Neural crest cell (in vitro differentiated cells): ENCODE results near the gene HSP90B1. TPM values are rescaled to one million over a fixed set of nuclear protein-coding genes. Genes with fewer than 3 reads are reported as not detected.

Experiments
- DNase-seq: peaks from one replicate; pipeline ENCODE4 v3.0.0; 2021; ENCODE audit warnings: low read depth, mixed read lengths, low spot score
- H3K27ac Mint-ChIP-seq: one replicate; pipeline ENCODE4 v1.8.0; 2021; ENCODE audit warnings: mild to moderate bottlenecking, mixed read lengths; ENCODE audit not compliant: unreplicated experiment
- H3K27me3 Mint-ChIP-seq: 2 replicates; pipeline ENCODE4 v1.8.0; 2021; ENCODE audit warnings: low read depth, mild to moderate bottlenecking, mixed read lengths
- H3K36me3 Mint-ChIP-seq: 2 replicates; pipeline ENCODE4 v1.8.0; 2021; ENCODE audit warnings: low read depth, mild to moderate bottlenecking, mixed read lengths
- H3K4me1 Mint-ChIP-seq: 2 replicates; pipeline ENCODE4 v1.8.0; 2021; ENCODE audit warnings: mixed read lengths
- H3K4me3 Mint-ChIP-seq: one replicate; pipeline ENCODE4 v1.8.0; 2021; ENCODE audit warnings: mild to moderate bottlenecking, mixed read lengths
- H3K9me3 Mint-ChIP-seq: 2 replicates; pipeline ENCODE4 v1.8.0; 2021; ENCODE audit warnings: mixed read lengths
- CTCF ChIP-seq: fragments of 200-600 bp; sonication (generic); conservative IDR thresholded peaks from 2 replicates; pipeline ENCODE4 v1.5.0; 2021; ENCODE audit warnings: antibody characterized with exemption, mild to moderate bottlenecking
- total RNA-seq: library from RNA; stranded (reverse); gene quantifications from 2 replicates; pipeline ENCODE4 v1.2.1, GENCODE V29; 2021

The HSP90B1 gene
- total RNA-seq, 1 donor from 2014 or later = 566 TPM

GRCh38 chr12:103913100-103913499 lies 17.1 kb upstream of the HSP90B1 start:
- H3K27ac Mint-ChIP-seq = no peak overlapping the region
- peaks cover 7% of the 10 kb centered on the region for H3K36me3 Mint-ChIP-seq
- TF ChIP-seq CTCF = no peak
- no peaks in the 10 kb centered on the region for H3K27me3 Mint-ChIP-seq
- no peak for DNase-seq
- H3K4me1 Mint-ChIP-seq = no peaks in the 10 kb centered on the region
- no peak overlapping the region for H3K4me3 Mint-ChIP-seq
- peaks cover 9% of the 10 kb centered on the region for H3K9me3 Mint-ChIP-seq

- H3K36me3 Mint-ChIP-seq = peaks cover 7% of the 10 kb centered on the region
- H3K4me3 Mint-ChIP-seq = no peak overlapping the region
- TF ChIP-seq CTCF = no peak
- H3K9me3 Mint-ChIP-seq = peaks cover 15% of the 10 kb centered on the region
- no peak overlapping the region for H3K27ac Mint-ChIP-seq
- no peaks in the 10 kb centered on the region for H3K27me3 Mint-ChIP-seq
- no peaks in the 10 kb centered on the region for H3K4me1 Mint-ChIP-seq
- no peak for DNase-seq
These were observed 14.9 kb upstream of the HSP90B1 start for GRCh38 chr12:103915306-103915705.

GRCh38 chr12:103917873-103918272 lies 12.3 kb upstream of the HSP90B1 start:
- H3K27me3 Mint-ChIP-seq = no peaks in the 10 kb centered on the region
- DNase-seq = no peak
- H3K27ac Mint-ChIP-seq = no peak overlapping the region
- no peak overlapping the region for H3K4me3 Mint-ChIP-seq
- H3K36me3 Mint-ChIP-seq = peaks cover 7% of the 10 kb centered on the region
- no peaks in the 10 kb centered on the region for H3K4me1 Mint-ChIP-seq
- TF ChIP-seq CTCF = no peak
- peaks cover 15% of the 10 kb centered on the region for H3K9me3 Mint-ChIP-seq

- no peak for TF ChIP-seq CTCF
- H3K36me3 Mint-ChIP-seq = no peaks in the 10 kb centered on the region
- no peak overlapping the region for H3K27ac Mint-ChIP-seq
- H3K27me3 Mint-ChIP-seq = peaks cover 2% of the 10 kb centered on the region
- DNase-seq = no peak
- no peaks in the 10 kb centered on the region for H3K9me3 Mint-ChIP-seq
- peaks cover 20% of the 10 kb centered on the region for H3K4me1 Mint-ChIP-seq
- H3K4me3 Mint-ChIP-seq = peak overlapping the region; percentile 48
These were observed 5.2 kb upstream of the HSP90B1 start for GRCh38 chr12:103924761-103925641.

- Mint-ChIP-seq H3K9me3 (no peaks in the 10 kb centered on the region), H3K27me3 (peaks cover 4% of the 10 kb centered on the region), H3K4me3 (peak overlapping the region; percentile 94), H3K36me3 (no peaks in the 10 kb centered on the region), H3K27ac (peak overlapping the region; percentile 99), H3K4me1 (peaks cover 45% of the 10 kb centered on the region)
- no peak for DNase-seq
- TF ChIP-seq CTCF = no peak
These were observed 1.5 kb upstream of the HSP90B1 start for GRCh38 chr12:103928682-103929045.
